Upper lobe of right lung (tissue), 1 donor: Measurements from ENCODE around the gene CCM2. TPM values are rescaled to one million over a fixed set of nuclear protein-coding genes. Genes with fewer than 3 reads are reported as not detected.
"Not testable (repeated sequence)": the region's sequence is repeated elsewhere in the genome, so short reads cannot be mapped to it uniquely, and the experiment has no call there.

Experiments used
- ATAC-seq: fragments of 200-7000 bp; cut with Tn5 transposase; one replicate; pipeline ENCODE4 v1.9.1; 2020; ENCODE audit warnings: mild to moderate bottlenecking, moderate library complexity
- DNase-seq: peaks from one replicate; pipeline ENCODE4 v3.0.0-alpha.2; 2020
- H3K27ac ChIP-seq: fragments of 200-600 bp; one replicate; pipeline ENCODE4 v1.8.0; 2022
- H3K27me3 ChIP-seq: fragments of 200-600 bp; one replicate; pipeline ENCODE4 v1.8.0; 2022; ENCODE audit warnings: mild to moderate bottlenecking
- H3K36me3 ChIP-seq: fragments of 200-600 bp; one replicate; pipeline ENCODE4 v1.8.0; 2022
- H3K4me1 ChIP-seq: fragments of 200-600 bp; one replicate; pipeline ENCODE4 v1.8.0; 2022
- H3K4me3 ChIP-seq: fragments of 200-600 bp; one replicate; pipeline ENCODE4 v1.8.0; 2022; ENCODE audit warnings: mild to moderate bottlenecking
- H3K9me3 ChIP-seq: fragments of 200-600 bp; one replicate; pipeline ENCODE4 v1.8.0; 2022
- CTCF ChIP-seq: fragments of 200-600 bp; IDR thresholded peaks from one replicate; pipeline ENCODE4 v1.8.0; 2022; ENCODE audit warnings: antibody characterized with exemption
- intact Hi-C: fragments of 100-400 bp; cut with DNase I; formaldehyde crosslinking; loops from one replicate; pipeline ENCODE4 v1.11.0; 2022
- total RNA-seq: library from RNA; stranded (reverse); fragmentation: NEBNext Ultra II Directional; extraction: Animal tissue kit (Norgen Biotek cat#: 25700); gene quantifications from one replicate; pipeline ENCODE4 v1.2.1, GENCODE V29; 2021
- donor health status: DM: no; HTN: yes; CAD: no; lungs with severe emphysema.

Gene CCM2
- total RNA-seq, 1 donor from 2014 or later = 40.2 TPM

GRCh38 chr7:44987457-44987856 is 12.5 kb upstream of the CCM2 start:
- H3K27me3 ChIP-seq = no peaks in the 10 kb centered on the region

GRCh38 chr7:44987996-44988395 is 12.0 kb upstream of the CCM2 start:
- H3K4me3 ChIP-seq = no peak overlapping the region
- no peak for TF ChIP-seq CTCF
- DNase-seq (no peak), ATAC-seq (no peak)
- no peaks in the 10 kb centered on the region for H3K9me3 ChIP-seq
- peaks cover 22% of the 10 kb centered on the region for H3K36me3 ChIP-seq
- peaks cover 27% of the 10 kb centered on the region for H3K4me1 ChIP-seq
- intact Hi-C loops = no loop called here
- H3K27ac ChIP-seq = no peak overlapping the region
- H3K27me3 ChIP-seq = no peaks in the 10 kb centered on the region

More at GRCh38 chr7:44987457-44987856, 12.5 kb upstream of the CCM2 start:
- Histone ChIP-seq H3K36me3 (peaks cover 27% of the 10 kb centered on the region), H3K9me3 (no peaks in the 10 kb centered on the region), H3K4me3 (peak overlapping the region; percentile 73), H3K27ac (peak overlapping the region; percentile 93), H3K4me1 (peaks cover 27% of the 10 kb centered on the region)
- intact Hi-C loops = no loop called here
- no peak for ATAC-seq
- no peak for TF ChIP-seq CTCF
- DNase-seq = no peak

DNA sequence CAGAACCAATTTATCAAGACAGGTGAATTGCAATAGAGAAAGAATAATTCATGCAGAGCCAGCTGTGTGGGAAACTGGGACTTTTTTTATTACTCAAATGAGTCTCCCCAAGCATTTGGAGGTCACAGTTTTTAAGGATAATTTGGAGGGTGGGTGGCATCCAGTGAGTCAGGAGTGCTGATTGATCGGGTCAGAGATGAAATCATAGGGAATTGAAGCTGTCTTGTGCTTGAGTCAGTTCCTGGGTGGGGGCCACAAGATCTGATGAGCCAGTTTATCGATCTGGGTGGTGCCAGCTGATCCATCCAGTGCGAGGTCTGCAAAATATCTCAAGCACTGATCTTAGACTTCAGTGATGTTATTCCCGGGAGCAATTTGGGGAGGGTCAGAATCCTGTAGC is 11.3 kb upstream of the CCM2 start:
- peaks cover 27% of the 10 kb centered on the region for H3K4me1 ChIP-seq
- intact Hi-C loops = no loop called here
- no peak for ATAC-seq

GRCh38 chr7:44989132-44989531 is 10.9 kb upstream of the CCM2 start:
- Histone ChIP-seq H3K4me3 (no peak overlapping the region), H3K9me3 (no peaks in the 10 kb centered on the region), H3K27ac (no peak overlapping the region), H3K36me3 (peaks cover 11% of the 10 kb centered on the region), H3K4me1 (peaks cover 26% of the 10 kb centered on the region), H3K27me3 (no peaks in the 10 kb centered on the region)
- ATAC-seq (no peak), DNase-seq (no peak)
- TF ChIP-seq CTCF = no peak
- intact Hi-C loops = no loop called here

More for the DNA sequence above, 11.3 kb upstream of the CCM2 start:
- Histone ChIP-seq H3K27me3 (no peaks in the 10 kb centered on the region), H3K4me3 (no peak overlapping the region), H3K27ac (no peak overlapping the region), H3K9me3 (no peaks in the 10 kb centered on the region), H3K36me3 (peaks cover 15% of the 10 kb centered on the region)
- no peak for TF ChIP-seq CTCF
- no peak for DNase-seq

GRCh38 chr7:44990109-44991023 is 9.6 kb upstream of the CCM2 start:
- Histone ChIP-seq H3K27me3 (no peaks in the 10 kb centered on the region), H3K36me3 (no peaks in the 10 kb centered on the region), H3K27ac (peak overlapping the region; percentile 4), H3K4me1 (peaks cover 13% of the 10 kb centered on the region), H3K9me3 (no peaks in the 10 kb centered on the region), H3K4me3 (no peak overlapping the region)
- DNase-seq (no peak), ATAC-seq (no peak)
- TF ChIP-seq CTCF = no peak
- intact Hi-C loops = no loop called here

DNA sequence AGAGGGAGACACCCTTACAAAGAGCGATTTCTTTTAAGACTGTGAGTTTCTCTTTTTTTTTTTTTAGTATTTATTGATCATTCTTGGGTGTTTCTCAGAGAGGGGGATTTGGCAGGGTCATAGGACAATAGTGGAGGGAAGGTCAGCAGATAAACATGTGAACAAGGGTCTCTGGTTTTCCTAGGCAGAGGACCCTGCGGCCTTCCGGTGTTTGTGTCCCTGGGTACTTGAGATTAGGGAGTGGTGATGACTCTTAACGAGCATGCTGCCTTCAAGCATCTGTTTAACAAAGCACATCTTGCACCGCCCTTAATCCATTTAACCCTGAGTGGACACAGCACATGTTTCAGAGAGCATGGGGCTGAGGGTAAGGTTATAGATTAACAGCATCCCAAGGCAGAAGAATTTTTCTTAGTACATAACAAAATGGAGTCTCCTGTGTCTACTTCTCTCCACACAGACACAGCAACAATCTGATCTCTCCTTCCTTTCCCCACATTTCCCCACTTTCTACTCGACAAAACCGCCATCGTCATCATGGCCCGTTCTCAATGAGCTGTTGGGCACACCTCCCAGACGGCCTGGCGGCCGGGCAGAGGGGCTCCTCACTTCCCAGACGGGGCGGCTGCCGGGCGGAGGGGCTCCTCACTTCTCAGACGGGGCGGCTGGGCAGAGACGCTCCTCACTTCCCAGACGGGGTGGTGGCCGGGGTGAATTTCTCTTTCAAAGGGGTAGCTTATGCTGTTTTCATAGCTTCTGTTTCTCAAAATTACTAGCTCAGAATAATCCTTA is 7.8 kb upstream of the CCM2 start:
- H3K4me1 ChIP-seq, DNase-seq, H3K9me3 ChIP-seq, H3K27ac ChIP-seq, H3K4me3 ChIP-seq, intact Hi-C loops, H3K27me3 ChIP-seq, ATAC-seq, H3K36me3 ChIP-seq: not testable (repeated sequence)
